ENCODE data around the gene TRIM10. TPM values are rescaled to one million over a fixed set of nuclear protein-coding genes. Genes with fewer than 3 reads are reported as not detected.

TRIM10 gene, protein sequence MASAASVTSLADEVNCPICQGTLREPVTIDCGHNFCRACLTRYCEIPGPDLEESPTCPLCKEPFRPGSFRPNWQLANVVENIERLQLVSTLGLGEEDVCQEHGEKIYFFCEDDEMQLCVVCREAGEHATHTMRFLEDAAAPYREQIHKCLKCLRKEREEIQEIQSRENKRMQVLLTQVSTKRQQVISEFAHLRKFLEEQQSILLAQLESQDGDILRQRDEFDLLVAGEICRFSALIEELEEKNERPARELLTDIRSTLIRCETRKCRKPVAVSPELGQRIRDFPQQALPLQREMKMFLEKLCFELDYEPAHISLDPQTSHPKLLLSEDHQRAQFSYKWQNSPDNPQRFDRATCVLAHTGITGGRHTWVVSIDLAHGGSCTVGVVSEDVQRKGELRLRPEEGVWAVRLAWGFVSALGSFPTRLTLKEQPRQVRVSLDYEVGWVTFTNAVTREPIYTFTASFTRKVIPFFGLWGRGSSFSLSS
- total RNA-seq (2014; rRNA removed; shearing (Covaris generic)), result not detected in 2 replicates

DNA sequence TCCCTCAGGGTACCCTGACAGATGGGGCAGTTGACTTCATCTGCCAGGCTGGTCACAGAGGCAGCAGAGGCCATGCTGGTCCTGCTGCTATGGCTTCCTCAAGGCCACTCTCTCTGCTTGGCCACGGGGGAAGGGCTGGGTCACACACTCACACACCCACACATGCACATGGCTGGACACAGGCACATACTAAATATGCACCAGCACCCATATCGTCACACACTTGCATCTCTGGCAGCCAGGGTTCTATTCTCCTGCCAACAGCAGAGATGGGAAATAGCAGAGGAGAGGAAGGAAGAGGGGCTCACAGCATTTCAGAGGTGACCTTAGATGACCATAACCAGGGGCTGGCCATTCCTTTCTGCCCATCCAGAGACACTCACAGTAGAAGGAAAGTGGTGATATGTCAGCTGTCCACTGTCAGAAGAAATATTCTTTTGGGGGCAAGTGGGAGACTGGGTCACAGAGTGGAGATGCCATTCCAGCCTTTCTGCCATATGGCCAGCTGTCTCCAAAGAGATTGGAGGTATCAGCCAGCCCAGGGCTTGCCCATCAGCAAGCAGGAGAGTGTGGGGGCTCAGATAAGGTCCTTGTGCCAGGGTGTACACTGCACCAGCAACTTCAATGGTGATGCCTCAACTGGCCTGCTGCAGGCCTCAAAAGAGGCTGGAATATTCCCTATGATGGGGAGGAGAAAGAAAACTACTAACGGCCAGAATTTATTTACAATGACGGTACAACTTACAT is at the start of gene TRIM10:
Gene TRIM10 (minus strand): TSS at position 427 of the 747 bp plus-strand sequence. CDS start 353 bp downstream, at position 74.
- in situ Hi-C loops (cut with HindIII; ENCODE audit: low sequenced_read_pairs), result no loop called here

DNA sequence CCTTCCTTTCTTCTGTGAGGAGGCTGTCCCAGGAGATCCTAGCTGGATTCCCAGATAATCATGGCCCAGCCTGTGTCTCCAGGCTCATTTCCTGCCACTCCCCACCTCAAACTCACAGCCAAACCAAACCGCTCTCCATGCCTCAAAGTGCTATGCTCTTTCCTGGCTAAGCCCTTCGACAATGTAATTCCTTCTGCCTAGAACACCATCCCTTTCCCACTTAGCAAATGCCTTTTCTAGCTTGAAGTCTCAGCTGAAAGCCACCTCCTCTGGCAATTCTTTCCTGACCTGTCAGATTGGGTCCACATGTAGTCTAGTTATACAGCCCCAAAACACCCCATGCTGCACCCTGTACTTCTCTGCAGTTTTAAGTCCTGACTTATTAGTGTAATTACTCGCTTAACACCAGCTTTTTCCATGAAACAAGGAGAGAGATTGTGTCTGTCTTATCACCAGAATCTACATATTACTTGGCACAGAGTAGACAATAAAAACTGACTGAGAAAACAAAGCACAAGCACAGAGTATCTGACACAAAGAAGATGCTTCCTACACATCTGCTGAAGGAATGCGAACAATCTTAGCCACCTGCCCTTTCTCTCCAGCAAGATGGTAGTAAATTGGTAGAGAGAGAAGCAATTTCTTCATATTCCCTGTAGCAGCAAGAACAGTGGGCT is 46.7 kb upstream of the TRIM10 start:
- DNase-seq (ENCODE audit: low spot score), result no peak
- in situ Hi-C loops (cut with HindIII; ENCODE audit: low sequenced_read_pairs), result no loop called here

More for the DNA sequence above, at the start of gene TRIM10:
- DNase-seq (ENCODE audit: low spot score), result no peak

DNA sequence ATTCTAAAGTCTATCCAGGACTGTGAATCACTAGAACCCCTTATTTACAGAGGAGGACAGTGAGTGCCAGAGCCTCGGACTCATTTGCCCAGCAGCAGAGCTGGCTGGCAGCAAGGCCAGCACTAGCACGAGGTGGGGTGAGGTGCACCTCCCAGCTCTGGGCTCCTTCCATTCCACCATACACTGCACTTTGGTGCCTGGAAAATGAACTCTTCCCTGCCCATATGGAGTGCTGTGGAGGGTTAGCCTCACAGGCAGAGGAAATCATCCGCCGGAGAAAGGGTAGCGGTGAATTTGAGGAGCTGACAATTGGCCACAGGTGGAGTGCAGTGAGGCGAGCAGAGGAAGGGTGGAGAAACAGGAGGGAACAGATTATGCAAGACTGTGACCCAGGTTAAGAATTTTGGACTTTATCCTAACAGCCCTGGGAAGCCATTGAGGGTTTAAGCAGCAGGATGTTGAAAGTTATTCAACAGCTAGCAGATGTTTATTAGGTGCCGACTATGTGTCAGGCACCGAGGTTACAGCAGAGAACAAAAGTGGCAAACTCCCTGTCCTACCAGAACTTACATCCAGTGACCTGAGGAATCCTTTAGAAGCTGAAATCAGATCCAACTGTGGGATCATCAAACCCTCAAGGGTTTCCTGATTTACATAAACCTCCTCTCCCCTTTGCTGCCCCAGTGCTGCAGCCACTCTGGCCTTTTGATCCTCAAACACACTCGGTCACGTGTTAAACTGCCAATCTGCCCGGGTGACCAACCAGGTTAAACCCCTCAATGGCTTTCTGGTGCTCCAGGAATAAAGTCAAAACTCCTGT is 46.0 kb upstream of the TRIM10 start:
- in situ Hi-C loops (cut with HindIII; ENCODE audit: low sequenced_read_pairs), result no loop called here
- no peak for DNase-seq (ENCODE audit: low spot score)

DNA sequence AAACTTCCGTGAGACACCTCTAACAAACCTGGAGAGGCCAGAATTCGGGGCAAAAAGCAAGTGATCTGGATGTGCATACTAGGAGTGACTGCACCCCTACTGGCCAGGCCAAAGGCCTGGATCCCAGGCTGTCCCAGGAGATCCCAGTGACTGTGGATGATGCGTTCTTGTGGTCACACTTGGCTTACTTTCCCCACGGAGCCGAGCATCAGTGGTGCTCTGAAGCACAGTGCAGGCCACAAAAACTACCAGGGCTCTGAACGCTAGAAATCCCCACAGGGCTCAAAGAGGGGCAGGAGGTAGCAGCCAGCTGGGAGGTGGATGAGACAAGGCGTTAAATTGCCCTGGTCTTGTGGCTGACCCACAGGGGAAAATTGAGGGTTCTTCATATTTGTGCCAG is 45.1 kb upstream of the TRIM10 start:
- no peak for DNase-seq (ENCODE audit: low spot score)

DNA sequence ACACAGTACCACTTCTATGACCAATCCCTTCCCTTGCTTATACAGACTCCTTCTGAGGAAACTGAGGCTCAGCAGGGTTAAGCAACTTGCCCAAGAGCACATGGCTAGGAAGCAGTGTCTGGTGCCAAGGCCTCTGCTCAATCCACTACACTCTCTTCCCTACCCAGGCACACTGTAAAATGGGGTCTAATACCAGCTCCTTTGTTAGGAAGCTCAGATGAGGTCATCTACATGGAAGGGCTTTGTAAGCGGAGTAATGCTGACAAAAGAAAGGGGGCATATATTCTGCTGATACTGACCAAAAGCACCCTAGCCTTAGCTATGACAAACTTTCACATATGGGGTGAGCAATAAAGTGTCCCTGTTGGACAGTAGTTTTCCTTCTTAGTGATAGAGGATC is 43.1 kb upstream of the TRIM10 start:
- in situ Hi-C loops (cut with HindIII; ENCODE audit: low sequenced_read_pairs), result no loop called here
- no peak for DNase-seq (ENCODE audit: low spot score)

More for the DNA sequence above, 45.1 kb upstream of the TRIM10 start:
- in situ Hi-C loops (cut with HindIII; ENCODE audit: low sequenced_read_pairs), result no loop called here

DNA sequence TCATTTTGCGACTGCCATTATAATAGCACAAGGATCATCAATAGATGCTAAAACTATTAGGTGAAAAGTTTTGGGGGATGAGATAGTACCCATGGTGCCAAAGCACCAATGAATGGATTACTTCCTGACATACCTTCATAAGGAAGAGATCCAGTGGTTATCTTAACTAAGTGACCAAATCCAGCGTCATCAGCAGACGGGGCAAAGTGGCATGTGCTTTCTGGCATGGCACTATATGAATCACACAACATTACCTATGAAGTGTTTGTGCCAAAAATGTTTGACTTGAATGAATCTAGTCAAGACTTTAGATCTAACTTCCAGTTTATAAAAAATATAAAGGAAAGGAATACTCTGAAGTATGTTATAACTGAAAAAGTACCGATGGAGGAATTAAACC is 41.4 kb upstream of the TRIM10 start:
- in situ Hi-C loops (cut with HindIII; ENCODE audit: low sequenced_read_pairs), result no loop called here
- DNase-seq (ENCODE audit: low spot score), result no peak

DNA sequence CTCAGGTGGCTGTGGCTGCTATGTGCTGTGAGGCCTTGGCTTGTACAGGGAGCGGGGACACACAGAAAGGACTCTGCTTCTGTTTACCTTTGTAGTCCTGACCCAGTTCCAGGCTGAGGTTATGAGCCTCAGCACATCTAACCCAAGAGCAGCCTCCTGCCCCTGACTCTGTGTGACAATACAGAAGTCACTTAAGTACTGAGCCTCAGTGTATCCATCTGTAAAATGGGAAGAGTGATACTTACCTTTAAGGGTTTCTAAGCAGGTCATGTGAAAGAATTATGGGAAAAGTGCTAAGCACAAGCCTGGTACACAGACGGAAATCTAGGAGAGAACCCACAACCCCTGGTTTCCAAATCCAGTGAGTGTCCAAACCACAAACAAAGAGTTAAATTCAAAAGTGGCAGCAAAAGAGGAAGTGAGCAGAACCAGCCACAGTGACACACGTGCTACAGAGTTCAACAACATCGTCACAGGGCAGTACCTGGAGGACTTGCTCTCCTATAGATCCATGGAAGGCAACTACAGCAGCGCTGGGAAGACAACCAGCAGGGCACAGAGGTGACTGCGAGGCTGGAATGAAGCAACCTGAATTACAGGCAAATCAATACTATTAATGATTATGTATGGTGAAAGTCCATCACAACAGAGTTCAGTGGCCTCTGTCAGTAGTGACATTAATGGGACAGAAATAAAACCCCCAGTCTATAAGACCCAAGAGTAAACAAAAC is 39.7 kb upstream of the TRIM10 start:
- DNase-seq (ENCODE audit: low spot score), result no peak
- in situ Hi-C loops (cut with HindIII; ENCODE audit: low sequenced_read_pairs), result no loop called here

DNA sequence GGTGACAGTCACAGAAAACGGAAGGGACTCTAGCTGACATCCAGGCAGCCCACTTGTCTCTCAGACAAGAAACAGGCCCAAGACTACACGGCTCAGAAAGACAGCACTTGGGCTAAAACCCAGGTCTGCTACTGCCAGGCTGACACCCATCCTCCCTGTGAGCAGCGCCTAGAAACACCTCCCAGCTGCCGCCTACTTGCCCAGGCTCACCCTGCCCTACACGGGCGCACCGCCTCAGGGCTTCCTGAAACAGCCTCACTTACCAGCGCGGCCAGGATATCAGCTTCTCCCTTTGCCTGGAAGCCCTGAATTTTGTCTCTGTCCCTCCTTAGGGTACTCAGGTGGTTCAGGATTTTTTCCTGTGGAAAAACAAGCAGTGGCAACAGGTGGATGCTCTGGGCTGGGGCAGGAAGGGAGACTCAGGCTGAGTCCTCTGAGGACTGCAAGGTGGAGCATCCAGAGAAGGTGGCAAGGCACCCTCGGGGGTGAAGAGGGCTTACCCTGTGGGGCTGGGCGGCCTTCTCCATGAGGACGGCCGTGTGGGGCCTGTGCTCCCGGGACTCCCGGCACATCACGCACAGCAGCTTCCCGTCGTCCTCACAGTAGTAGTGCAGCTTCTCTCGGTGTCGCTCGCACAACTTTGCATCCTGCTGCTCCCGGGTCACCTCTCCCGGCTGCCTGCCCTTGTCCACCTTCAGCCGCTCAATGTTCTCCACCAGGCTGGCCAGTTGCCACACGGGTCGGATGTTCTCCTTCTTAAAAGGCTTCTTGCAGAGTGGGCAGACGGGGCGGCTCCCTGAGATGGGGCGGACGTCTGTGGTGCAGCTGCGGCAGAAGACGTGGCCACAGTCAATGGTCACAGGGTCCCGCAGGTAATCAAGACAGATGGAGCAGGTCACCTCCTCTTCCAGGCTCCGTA is 37.4 kb upstream of the TRIM10 start:
- in situ Hi-C loops (cut with HindIII; ENCODE audit: low sequenced_read_pairs), result no loop called here

DNA sequence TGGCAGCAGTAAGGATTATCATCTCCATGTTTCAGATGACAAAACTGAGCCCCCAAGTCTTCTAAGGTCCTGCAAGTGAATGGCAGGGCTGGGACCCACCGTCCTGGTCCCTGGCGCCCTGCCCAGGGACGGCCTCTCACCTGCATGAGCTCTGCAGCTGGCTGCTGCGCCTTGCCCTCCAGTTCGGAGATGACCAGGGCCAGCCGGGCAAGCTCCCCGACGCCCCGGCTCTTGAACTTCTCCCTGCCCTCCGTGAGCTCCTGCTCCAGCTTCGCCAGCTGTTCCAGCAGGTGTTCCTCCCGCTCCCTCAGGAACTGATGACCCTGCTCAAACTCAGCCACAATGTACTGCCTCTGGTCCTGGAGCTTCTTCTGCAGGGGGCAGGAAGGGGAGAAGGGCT is 35.4 kb upstream of the TRIM10 start:
- DNase-seq (ENCODE audit: low spot score), result no peak
- in situ Hi-C loops (cut with HindIII; ENCODE audit: low sequenced_read_pairs), result no loop called here

More for the DNA sequence above, 37.4 kb upstream of the TRIM10 start:
- DNase-seq (ENCODE audit: low spot score), result no peak

DNA sequence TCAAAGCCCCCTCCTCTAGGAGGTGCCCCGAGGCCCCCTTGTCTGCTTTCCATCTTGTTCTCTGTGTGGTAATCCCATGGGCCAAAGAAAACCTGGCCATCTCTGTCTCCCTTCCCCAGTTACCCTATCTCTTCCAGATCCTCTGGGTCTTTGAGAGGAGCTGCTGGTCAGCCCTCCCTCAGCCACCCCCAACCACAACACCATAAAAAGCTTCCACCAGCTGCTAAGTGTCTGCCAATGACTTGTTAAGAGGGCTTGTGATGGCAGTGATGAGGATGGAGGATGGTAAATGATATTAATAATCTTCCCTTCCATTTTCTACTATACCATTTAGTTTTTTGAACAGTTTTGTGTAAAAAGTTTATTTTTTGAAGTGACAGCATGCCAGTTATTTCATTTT is 34.9 kb upstream of the TRIM10 start:
- DNase-seq (ENCODE audit: low spot score), result no peak
- in situ Hi-C loops (cut with HindIII; ENCODE audit: low sequenced_read_pairs), result no loop called here

DNA sequence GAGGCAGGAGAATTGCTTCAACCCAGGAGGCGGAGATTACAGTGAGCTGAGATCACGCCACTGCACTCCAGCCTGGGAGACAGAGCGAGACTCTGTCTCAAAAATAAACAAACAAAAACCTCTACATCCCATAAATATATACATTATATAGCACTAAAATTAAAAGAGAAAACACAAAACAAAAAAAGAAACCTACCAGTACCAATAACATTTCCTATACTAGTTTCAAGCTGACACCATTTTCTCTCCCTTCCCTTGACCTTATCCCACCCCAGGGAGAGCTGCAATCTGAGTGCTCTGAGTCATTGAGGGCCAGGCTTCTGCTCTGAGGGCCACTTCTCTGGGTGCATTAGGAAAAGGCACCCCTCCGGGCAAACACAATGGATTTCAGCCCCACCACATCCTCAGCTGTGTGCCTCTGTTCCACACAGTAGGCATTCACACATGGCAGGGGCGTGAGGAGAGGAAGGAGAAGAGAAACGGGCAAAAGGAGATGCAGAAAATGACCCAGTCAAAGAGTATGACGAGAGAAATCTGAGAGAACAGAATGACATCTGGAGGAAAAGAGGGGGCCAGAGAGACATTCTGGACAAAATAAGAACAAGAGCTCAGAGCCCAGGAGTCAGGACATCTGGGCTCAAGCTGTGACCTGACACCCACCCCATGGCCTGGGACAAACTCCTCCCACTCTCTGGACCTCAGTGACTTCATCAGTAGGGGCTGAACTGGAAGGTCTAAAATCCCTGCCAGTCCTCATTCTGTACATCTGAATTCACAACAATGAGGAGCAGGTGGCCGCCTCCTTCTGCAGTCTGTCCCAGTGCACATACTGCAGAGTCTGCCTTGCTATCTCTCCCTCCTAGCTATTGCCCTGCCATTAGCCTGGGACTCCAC is 34.0 kb upstream of the TRIM10 start:
- in situ Hi-C loops (cut with HindIII; ENCODE audit: low sequenced_read_pairs), result no loop called here
- no peak for DNase-seq (ENCODE audit: low spot score)

DNA sequence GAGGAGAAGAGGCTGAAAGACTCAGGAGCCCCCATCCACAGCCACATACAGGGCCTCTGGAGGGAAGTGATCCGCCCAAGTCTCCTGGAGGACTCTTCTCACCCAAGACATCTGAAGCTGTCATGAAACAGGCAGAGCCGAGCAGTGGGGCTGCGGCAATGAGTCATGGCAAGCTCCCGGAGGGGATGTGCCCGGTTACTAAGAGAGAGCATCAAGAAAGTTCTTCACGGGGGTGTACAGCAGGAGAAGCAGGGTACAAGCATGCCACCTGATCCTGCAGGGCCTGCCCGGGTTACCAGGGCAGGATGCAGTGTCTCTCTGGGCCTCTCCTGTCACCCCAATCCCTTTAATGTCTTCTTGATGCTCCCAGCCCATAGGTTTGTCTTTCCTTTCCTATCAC is 31.1 kb upstream of the TRIM10 start:
- no peak for DNase-seq (ENCODE audit: low spot score)
- in situ Hi-C loops (cut with HindIII; ENCODE audit: low sequenced_read_pairs), result no loop called here

DNA sequence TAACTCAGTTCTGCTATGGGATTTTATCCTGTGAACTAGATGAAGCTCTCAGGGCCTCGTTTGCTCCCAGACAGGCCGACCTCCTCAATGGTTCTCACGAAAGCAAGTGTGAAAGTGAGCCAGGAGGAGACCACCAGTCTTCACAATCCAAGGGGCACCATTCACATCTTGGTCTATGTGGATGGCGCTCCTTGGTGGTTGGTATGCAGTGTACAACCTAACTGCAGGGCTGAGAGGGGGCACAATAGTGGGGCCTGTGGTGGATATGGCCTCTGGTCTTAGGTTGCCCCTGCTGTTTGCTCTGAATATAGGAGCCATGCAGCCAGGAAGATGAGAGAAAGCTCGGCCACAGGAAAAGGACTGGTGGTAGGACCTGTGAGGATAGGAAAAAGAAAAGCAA is 27.5 kb upstream of the TRIM10 start:
- in situ Hi-C loops (cut with HindIII; ENCODE audit: low sequenced_read_pairs), result no loop called here
- DNase-seq (ENCODE audit: low spot score), result no peak

DNA sequence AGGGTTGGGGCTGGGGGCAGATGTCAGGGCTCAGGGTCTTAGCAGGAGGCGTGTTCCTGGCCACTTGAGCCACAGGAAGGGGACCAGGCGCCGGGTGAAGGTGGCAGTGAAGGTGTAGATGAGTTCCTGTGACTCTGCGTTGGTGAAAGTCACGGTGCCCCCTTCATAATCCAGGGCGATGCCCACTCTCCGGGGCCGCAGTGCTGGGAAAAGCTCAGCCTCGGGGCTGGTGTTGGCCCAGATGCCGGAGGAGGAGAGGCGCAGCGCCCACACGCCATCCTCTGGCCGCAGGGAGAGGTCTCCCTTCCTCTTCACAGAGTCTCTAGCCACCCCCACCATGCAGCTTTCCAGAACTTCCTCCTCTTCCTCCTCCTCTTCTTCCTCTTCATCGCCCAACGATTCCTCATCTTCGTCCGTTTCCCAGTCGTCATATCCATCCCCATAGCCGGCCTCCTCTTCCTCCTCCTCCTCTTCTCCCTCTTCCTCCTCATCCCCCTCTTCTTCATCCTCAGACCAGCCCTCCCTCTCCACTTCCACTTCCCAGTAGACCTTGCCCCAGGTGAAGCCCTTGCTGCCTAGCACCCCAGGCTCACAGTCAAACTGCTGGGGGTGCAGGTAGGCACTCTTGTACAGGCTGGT is 25.0 kb upstream of the TRIM10 start:
- DNase-seq (ENCODE audit: low spot score), result no peak
- in situ Hi-C loops (cut with HindIII; ENCODE audit: low sequenced_read_pairs), result no loop called here

DNA sequence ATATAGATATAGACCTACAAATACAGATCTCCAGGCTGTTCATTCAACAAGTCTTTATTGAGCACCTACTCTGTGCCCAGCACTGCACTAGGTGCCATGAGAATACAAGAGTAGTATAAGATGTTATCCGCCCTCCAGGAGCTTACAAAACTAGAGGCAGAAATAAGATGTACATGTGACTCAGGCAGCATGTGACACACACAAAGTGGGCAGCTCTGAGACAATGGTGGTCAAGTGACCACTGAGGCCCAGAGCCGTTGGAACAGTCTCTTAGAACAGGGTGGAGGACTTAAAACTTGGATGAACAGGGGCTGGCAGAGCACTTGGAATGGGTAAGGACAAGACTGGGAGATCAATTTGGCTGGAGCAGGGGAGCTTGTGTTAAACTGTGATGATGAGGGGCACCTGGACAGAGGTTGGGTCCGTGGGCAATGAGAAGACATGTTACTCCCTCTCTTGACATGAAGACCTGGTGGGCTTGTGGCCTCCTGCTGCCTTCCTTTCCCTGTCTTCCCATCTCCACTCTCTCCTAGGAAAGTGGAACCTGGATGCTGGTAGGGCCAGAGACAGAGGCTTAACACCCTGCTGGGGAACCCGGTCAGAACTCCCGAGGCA is 23.5 kb upstream of the TRIM10 start:
- DNase-seq (ENCODE audit: low spot score), result no peak
- in situ Hi-C loops (cut with HindIII; ENCODE audit: low sequenced_read_pairs), result no loop called here

DNA sequence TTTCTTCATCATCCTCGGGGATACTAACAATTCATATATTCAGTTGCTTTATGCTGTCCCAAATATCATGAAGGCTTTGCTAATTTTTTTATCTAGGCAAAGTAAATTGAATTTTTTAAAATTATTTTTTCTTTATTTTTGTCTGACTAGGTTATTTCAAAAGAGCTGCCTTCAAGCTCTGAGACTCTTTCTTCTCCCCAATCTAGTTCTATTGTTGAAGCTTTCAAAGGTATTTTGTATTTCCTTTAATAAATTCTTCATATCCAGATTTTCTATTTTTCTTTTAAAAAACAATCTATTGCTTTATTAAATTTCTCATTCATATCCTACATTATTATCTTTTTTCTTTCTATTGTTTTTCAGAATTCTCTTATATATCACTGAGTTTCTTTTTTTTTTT is 19.1 kb upstream of the TRIM10 start:
- DNase-seq (ENCODE audit: low spot score), result no peak
- in situ Hi-C loops (cut with HindIII; ENCODE audit: low sequenced_read_pairs), result no loop called here
